ENCODE measurements around the gene DSTN.

The DSTN gene

GRCh38 chr20:17640146-17640874 is 70.4 kb downstream of the DSTN start:
- Histone ChIP-seq H3K4me1 (ENCODE audit: insufficient read depth, low read length, severe bottlenecking) (peaks cover 22% of the 10 kb centered on the region), H3K36me3 (ENCODE audit: insufficient read depth, low read length) (peaks cover 13% of the 10 kb centered on the region; the same call in 1 of the 2 replicates)

GRCh38 chr20:17640875-17641378 is 71.1 kb downstream of the DSTN start:
- Histone ChIP-seq H3K27ac (ENCODE audit: low read depth, low read length, poor library complexity, severe bottlenecking) (no peak overlapping the region), H3F3A (ENCODE audit: insufficient read depth, low read length) (no peaks in the 10 kb centered on the region), H3K4me2 (ENCODE audit: low read length) (no peak overlapping the region), H3K4me3 (ENCODE audit: low read depth, low read length, poor library complexity, severe bottlenecking) (no peak overlapping the region), H3K79me2 (ENCODE audit: insufficient read depth, low read length) (no peaks in the 10 kb centered on the region), H2AFZ (ENCODE audit: low read length) (no peak overlapping the region), H3K9me3 (ENCODE audit: low read length) (no peaks in the 10 kb centered on the region), H3K4me1 (ENCODE audit: insufficient read depth, low read length, severe bottlenecking) (peaks cover 28% of the 10 kb centered on the region), H4K20me1 (ENCODE audit: insufficient read depth, low read length) (no peaks in the 10 kb centered on the region), H3K36me3 (ENCODE audit: insufficient read depth, low read length) (peaks cover 11% of the 10 kb centered on the region; the same call in 1 of the 2 replicates), H3K27me3 (ENCODE audit: insufficient read depth, low read length) (no peaks in the 10 kb centered on the region), H3K9ac (ENCODE audit: low read length) (no peak overlapping the region), H3K9me2 (ENCODE audit: low read depth, low read length) (no peaks in the 10 kb centered on the region)
- no peak for TF ChIP-seq EZH2 (IDR thresholded peaks at IDR 0.05; ENCODE audit: borderline replicate concordance, low read length)
- TF ChIP-seq CTCF (IDR thresholded peaks at IDR 0.05; ENCODE audit: low read length): no peak

More at GRCh38 chr20:17640146-17640874, 70.4 kb downstream of the DSTN start:
- Histone ChIP-seq H2AFZ (ENCODE audit: low read length) (no peak overlapping the region), H4K20me1 (ENCODE audit: insufficient read depth, low read length) (no peaks in the 10 kb centered on the region), H3K79me2 (ENCODE audit: insufficient read depth, low read length) (no peaks in the 10 kb centered on the region), H3K27ac (ENCODE audit: low read depth, low read length, poor library complexity, severe bottlenecking) (no peak overlapping the region), H3K27me3 (ENCODE audit: insufficient read depth, low read length) (no peaks in the 10 kb centered on the region), H3K9me3 (ENCODE audit: low read length) (no peaks in the 10 kb centered on the region), H3K4me3 (ENCODE audit: low read depth, low read length, poor library complexity, severe bottlenecking) (no peak overlapping the region), H3F3A (ENCODE audit: insufficient read depth, low read length) (no peaks in the 10 kb centered on the region), H3K9ac (ENCODE audit: low read length) (no peak overlapping the region), H3K9me2 (ENCODE audit: low read depth, low read length) (no peaks in the 10 kb centered on the region), H3K4me2 (ENCODE audit: low read length) (no peak overlapping the region)
- no peak for TF ChIP-seq EZH2 (IDR thresholded peaks at IDR 0.05; ENCODE audit: borderline replicate concordance, low read length)

- H3K27me3 ChIP-seq (ENCODE audit: insufficient read depth, low read length): no peaks in the 10 kb centered on the region
- peaks cover 29% of the 10 kb centered on the region for H3K4me1 ChIP-seq (ENCODE audit: insufficient read depth, low read length, severe bottlenecking)
- no peaks in the 10 kb centered on the region for H3K9me3 ChIP-seq (ENCODE audit: low read length)
- no peak overlapping the region for H3K4me2 ChIP-seq (ENCODE audit: low read length)
- H3K79me2 ChIP-seq (ENCODE audit: insufficient read depth, low read length): no peaks in the 10 kb centered on the region
- H2AFZ ChIP-seq (ENCODE audit: low read length): no peak overlapping the region
- peaks cover 11% of the 10 kb centered on the region; the same call in 1 of the 2 replicates for H3K36me3 ChIP-seq (ENCODE audit: insufficient read depth, low read length)
- H3K9ac ChIP-seq (ENCODE audit: low read length): no peak overlapping the region
- no peak overlapping the region for H3K27ac ChIP-seq (ENCODE audit: low read depth, low read length, poor library complexity, severe bottlenecking)
- H3K4me3 ChIP-seq (ENCODE audit: low read depth, low read length, poor library complexity, severe bottlenecking): no peak overlapping the region
- no peaks in the 10 kb centered on the region for H3K9me2 ChIP-seq (ENCODE audit: low read depth, low read length)
- TF ChIP-seq CTCF (IDR thresholded peaks at IDR 0.05; ENCODE audit: low read length): no peak
- TF ChIP-seq EZH2 (IDR thresholded peaks at IDR 0.05; ENCODE audit: borderline replicate concordance, low read length): no peak
- no peaks in the 10 kb centered on the region for H3F3A ChIP-seq (ENCODE audit: insufficient read depth, low read length)
- H4K20me1 ChIP-seq (ENCODE audit: insufficient read depth, low read length): no peaks in the 10 kb centered on the region
These were observed 71.7 kb downstream of the DSTN start for GRCh38 chr20:17641520-17641964.
